HepG2 (cell line): ENCODE measurements around the gene FPGS. TPM values are rescaled to one million over a fixed set of nuclear protein-coding genes. Genes with fewer than 3 reads are reported as not detected.

ENCODE experiments used
- CCAR2 ChIP-seq: fragments of 200-400 bp; formaldehyde crosslinking; optimal IDR thresholded peaks from 2 replicates; pipeline ENCODE3; 2018; ENCODE audit warnings: low read depth, mild to moderate bottlenecking, low read length, moderate library complexity
- ELF3 ChIP-seq: IDR thresholded peaks from 2 replicates; pipeline ENCODE4 v1.6.1; 2016; ENCODE audit warnings: missing genetic modification reagents, missing compliant biosample characterization
- HNRNPLL ChIP-seq: fragments of 200-400 bp; formaldehyde crosslinking; IDR thresholded peaks from 2 replicates; pipeline ENCODE4 v1.6.1; 2017; ENCODE audit warnings: mild to moderate bottlenecking, low read depth, low read length; ENCODE audit not compliant: poor library complexity, severe bottlenecking
- NPAS2 ChIP-seq: sonication (generic); formaldehyde crosslinking; IDR thresholded peaks from 2 replicates; pipeline ENCODE4 v1.8.0; 2022; ENCODE audit warnings: mild to moderate bottlenecking, missing genetic modification reagents, borderline replicate concordance
- ZSCAN9 ChIP-seq: IDR thresholded peaks from 2 replicates; pipeline ENCODE4 v1.6.1; 2016; ENCODE audit warnings: borderline replicate concordance
- polyA plus RNA-seq, 8 experiments: library from polyadenylated mRNA; depleted of rRNA in 3 of 8; stranded (reverse) in 7 of 8; unstranded in 1 of 8; fragments of >200 nt; fragmentation: Illumina TruSeq in 4 of 8; extraction: Trizol in 4 of 8; gene quantifications; 2 replicates each; pipeline versions ENCODE4 v1.2.1 to v1.2.3, GENCODE V29; 2011 to 2016; ENCODE audit warnings: low read depth in 4 of 8, missing spikeins in 1 of 8, mixed read lengths in 1 of 8; ENCODE audit not compliant: insufficient read depth in 1 of 8
- total RNA-seq, 5 experiments: library from RNA; depleted of rRNA; stranded (reverse); fragments of >200 nt; fragmentation: Illumina TruSeq; extraction: Trizol; gene quantifications; 2 replicates each; pipeline ENCODE4 v1.2.3, GENCODE V29; 2016; ENCODE audit warnings: low read depth in 1 of 5
- TF ChIP-seq, protein P1 (sequence below): sonication (generic); formaldehyde crosslinking; IDR thresholded peaks from 2 replicates; pipeline ENCODE4 v1.8.0; 2022; ENCODE audit warnings: mild to moderate bottlenecking, missing genetic modification reagents, borderline replicate concordance
- TF ChIP-seq, protein P2 (sequence below): sonication (generic); formaldehyde crosslinking; IDR thresholded peaks from 2 replicates; pipeline ENCODE4 v1.8.0; 2022; ENCODE audit warnings: missing genetic modification reagents, mild to moderate bottlenecking, moderate library complexity, borderline replicate concordance
- TF ChIP-seq, protein P3 (sequence below): sonication (generic); formaldehyde crosslinking; IDR thresholded peaks from 2 replicates; pipeline ENCODE4 v1.4.0; 2020; ENCODE audit warnings: mild to moderate bottlenecking, missing genetic modification reagents
- TF ChIP-seq, protein P4 (sequence below): sonication (generic); formaldehyde crosslinking; IDR thresholded peaks from 2 replicates; pipeline ENCODE4 v1.4.0; 2020; ENCODE audit warnings: missing genetic modification reagents

Gene FPGS
- total and polyA plus RNA-seq, 2 of the 13 experiments (the other 11 are each of a cell fraction or from before 2014, with no cell fraction given), result 35.6 to 36.8 TPM

DNA sequence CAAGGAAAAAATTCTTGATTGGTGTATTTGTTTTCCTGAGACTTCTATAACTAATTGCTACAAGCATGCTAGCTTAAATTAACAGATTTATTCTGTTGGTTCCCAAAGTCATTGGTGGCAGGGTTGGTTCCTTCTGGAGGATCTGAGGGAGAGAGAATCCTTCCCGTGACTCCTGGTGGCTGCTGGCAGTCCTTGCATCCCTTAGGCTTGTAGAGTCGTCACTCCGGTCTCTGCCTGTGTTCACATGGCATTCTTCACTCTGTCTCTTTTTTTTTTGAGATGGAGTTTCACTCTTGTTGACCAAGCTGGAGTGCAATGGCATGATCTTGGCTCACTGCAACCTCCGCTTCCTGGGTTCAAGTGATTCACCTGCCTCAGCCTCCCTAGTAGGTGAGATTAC, 11.6 kb upstream of the FPGS start (continued):
- TF ChIP-seq, protein P1, sequence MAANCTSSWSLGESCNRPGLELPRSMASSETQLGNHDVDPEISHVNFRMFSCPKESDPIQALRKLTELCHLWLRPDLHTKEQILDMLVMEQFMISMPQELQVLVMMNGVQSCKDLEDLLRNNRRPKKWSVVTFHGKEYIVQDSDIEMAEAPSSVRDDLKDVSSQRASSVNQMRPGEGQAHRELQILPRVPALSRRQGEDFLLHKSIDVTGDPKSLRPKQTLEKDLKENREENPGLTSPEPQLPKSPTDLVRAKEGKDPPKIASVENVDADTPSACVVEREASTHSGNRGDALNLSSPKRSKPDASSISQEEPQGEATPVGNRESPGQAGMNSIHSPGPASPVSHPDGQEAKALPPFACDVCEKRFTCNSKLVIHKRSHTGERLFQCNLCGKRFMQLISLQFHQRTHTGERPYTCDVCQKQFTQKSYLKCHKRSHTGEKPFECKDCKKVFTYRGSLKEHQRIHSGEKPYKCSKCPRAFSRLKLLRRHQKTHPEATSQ, result no peak
- TF ChIP-seq, protein P2, sequence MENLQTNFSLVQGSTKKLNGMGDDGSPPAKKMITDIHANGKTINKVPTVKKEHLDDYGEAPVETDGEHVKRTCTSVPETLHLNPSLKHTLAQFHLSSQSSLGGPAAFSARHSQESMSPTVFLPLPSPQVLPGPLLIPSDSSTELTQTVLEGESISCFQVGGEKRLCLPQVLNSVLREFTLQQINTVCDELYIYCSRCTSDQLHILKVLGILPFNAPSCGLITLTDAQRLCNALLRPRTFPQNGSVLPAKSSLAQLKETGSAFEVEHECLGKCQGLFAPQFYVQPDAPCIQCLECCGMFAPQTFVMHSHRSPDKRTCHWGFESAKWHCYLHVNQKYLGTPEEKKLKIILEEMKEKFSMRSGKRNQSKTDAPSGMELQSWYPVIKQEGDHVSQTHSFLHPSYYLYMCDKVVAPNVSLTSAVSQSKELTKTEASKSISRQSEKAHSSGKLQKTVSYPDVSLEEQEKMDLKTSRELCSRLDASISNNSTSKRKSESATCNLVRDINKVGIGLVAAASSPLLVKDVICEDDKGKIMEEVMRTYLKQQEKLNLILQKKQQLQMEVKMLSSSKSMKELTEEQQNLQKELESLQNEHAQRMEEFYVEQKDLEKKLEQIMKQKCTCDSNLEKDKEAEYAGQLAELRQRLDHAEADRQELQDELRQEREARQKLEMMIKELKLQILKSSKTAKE (CRISPR knock-in tag), result no peak
- TF ChIP-seq ZSCAN9 (no peak), HNRNPLL (no peak), NPAS2 (CRISPR knock-in tag) (no peak), ELF3 (CRISPR knock-in tag) (no peak), CCAR2 (no peak)
- TF ChIP-seq, protein P3, sequence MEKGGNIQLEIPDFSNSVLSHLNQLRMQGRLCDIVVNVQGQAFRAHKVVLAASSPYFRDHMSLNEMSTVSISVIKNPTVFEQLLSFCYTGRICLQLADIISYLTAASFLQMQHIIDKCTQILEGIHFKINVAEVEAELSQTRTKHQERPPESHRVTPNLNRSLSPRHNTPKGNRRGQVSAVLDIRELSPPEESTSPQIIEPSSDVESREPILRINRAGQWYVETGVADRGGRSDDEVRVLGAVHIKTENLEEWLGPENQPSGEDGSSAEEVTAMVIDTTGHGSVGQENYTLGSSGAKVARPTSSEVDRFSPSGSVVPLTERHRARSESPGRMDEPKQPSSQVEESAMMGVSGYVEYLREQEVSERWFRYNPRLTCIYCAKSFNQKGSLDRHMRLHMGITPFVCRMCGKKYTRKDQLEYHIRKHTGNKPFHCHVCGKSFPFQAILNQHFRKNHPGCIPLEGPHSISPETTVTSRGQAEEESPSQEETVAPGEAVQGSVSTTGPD, result no peak
- TF ChIP-seq, protein P4, sequence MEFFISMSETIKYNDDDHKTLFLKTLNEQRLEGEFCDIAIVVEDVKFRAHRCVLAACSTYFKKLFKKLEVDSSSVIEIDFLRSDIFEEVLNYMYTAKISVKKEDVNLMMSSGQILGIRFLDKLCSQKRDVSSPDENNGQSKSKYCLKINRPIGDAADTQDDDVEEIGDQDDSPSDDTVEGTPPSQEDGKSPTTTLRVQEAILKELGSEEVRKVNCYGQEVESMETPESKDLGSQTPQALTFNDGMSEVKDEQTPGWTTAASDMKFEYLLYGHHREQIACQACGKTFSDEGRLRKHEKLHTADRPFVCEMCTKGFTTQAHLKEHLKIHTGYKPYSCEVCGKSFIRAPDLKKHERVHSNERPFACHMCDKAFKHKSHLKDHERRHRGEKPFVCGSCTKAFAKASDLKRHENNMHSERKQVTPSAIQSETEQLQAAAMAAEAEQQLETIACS (CRISPR knock-in tag), result no peak
